K562 (cell line): Measurements from ENCODE around the gene LOC128125822.

Source experiments
- ATAC-seq: fragments of 200-7000 bp; cut with Tn5 transposase; 3 replicates; pipeline ENCODE4 v1.9.1; 2020; ENCODE audit warnings: moderate library complexity
- BruUV-seq: library from RNA; stranded (reverse); fragments of 400-500 nt; replicated peaks from 2 replicates; lab custom pipeline; 2021; lab: Mats Ljungman, UMichigan
- CTCF ChIA-PET: fragments of 300-600 bp; formaldehyde crosslinking; extraction: SDS; loops from one replicate; lab custom pipeline; 2021; ENCODE audit warnings: low intra/inter-chr PET ratio; lab: Yijun Ruan, JAX
- POLR2A ChIA-PET: fragments of 300-600, 350-650 bp; sonication (Branson Sonifier 250); formaldehyde crosslinking; extraction: SDS; loops from one replicate; lab custom pipeline; 2021; ENCODE audit warnings: antibody characterized with exemption, inconsistent platforms; lab: Yijun Ruan, JAX
- DNase-seq, 4 experiments: peaks; one replicate each; pipeline versions ENCODE4 v3.0.0 to v3.0.0-alpha.2; 2011 to 2018; ENCODE audit warnings: low spot score in 3 of 4, mixed read lengths in 3 of 4; ENCODE audit errors: extremely low read depth in 1 of 4
- FAIRE-seq: peaks from 2 replicates; lab custom pipeline; 2011; peaks lifted over from hg19 to GRCh38; lab: Jason Lieb, UNC
- H2AFZ ChIP-seq: 2 replicates; pipeline ENCODE4 v1.6.0; 2011; ENCODE audit warnings: low read depth, low read length, control low read depth, inconsistent platforms
- H3K27ac ChIP-seq: fragments of 200-600 bp; 3 replicates; pipeline ENCODE4 v1.8.0; 2011; ENCODE audit warnings: low read depth, mild to moderate bottlenecking, control low read depth, inconsistent platforms, low read length, moderate library complexity, mixed read lengths; ENCODE audit errors: extremely low read depth
- H3K27me3 ChIP-seq, 2 experiments: fragments of 300-600 bp in 1 of 2; 2 replicates in 1 of 2; 3 replicates in 1 of 2; pipeline versions ENCODE4 v1.6.0 to v1.8.0; 2011; ENCODE audit warnings: inconsistent platforms in 2 of 2, low read length in 2 of 2, mild to moderate bottlenecking in 1 of 2, mixed read lengths in 1 of 2, moderate library complexity in 1 of 2; ENCODE audit not compliant: control insufficient read depth in 2 of 2, insufficient read depth in 2 of 2
- H3K36me3 ChIP-seq: fragments of 300-600 bp; 3 replicates; pipeline ENCODE4 v1.8.0; 2011; ENCODE audit warnings: mild to moderate bottlenecking, low read length, inconsistent platforms; ENCODE audit not compliant: control insufficient read depth, insufficient read depth
- H3K4me1 ChIP-seq, 2 experiments: fragments of 200-600 bp in 1 of 2; replicated peaks in 1 of 2; 2 replicates in 1 of 2; 3 replicates in 1 of 2; pipeline versions ENCODE4 v1.5.1 to v1.8.0; 2011; ENCODE audit warnings: inconsistent platforms in 2 of 2, low read length in 2 of 2, mild to moderate bottlenecking in 1 of 2, mixed read lengths in 1 of 2, moderate library complexity in 1 of 2; ENCODE audit not compliant: control insufficient read depth in 2 of 2, insufficient read depth in 2 of 2
- H3K4me2 ChIP-seq: 2 replicates; pipeline ENCODE4 v1.6.1; 2011; ENCODE audit warnings: low read length, control low read depth, inconsistent platforms, mixed read lengths; ENCODE audit not compliant: insufficient read depth
- H3K4me3 ChIP-seq: fragments of 200-600 bp; sonication (generic), shearing (Covaris generic); 2 replicates; pipeline ENCODE4 v1.5.1; 2016; ENCODE audit warnings: control low read depth, inconsistent platforms
- H3K79me2 ChIP-seq: fragments of 200-600 bp; 3 replicates; pipeline ENCODE4 v1.8.0; 2011; ENCODE audit warnings: low read length, inconsistent platforms; ENCODE audit not compliant: control insufficient read depth, insufficient read depth
- H3K9ac ChIP-seq, 2 experiments: 2 replicates each; pipeline versions ENCODE4 v1.6.0 to v1.6.1; 2011; ENCODE audit warnings: low read depth in 2 of 2, low read length in 2 of 2, control low read depth in 1 of 2, inconsistent platforms in 1 of 2, mild to moderate bottlenecking in 1 of 2, mixed read lengths in 1 of 2; ENCODE audit not compliant: insufficient read depth in 1 of 2
- H3K9me1 ChIP-seq: one replicate; pipeline ENCODE4 v1.6.0; 2011; ENCODE audit warnings: inconsistent platforms, mild to moderate bottlenecking, low read length, moderate library complexity; ENCODE audit not compliant: control insufficient read depth, insufficient read depth
- H3K9me3 ChIP-seq: replicated peaks from 2 replicates; pipeline ENCODE4 v1.5.1; 2011; ENCODE audit warnings: low read depth, low read length, inconsistent platforms; ENCODE audit not compliant: control insufficient read depth, insufficient read depth
- H4K20me1 ChIP-seq: replicated peaks from 2 replicates; pipeline ENCODE4 v1.6.1; 2011; ENCODE audit warnings: low read length, inconsistent platforms, mixed read lengths; ENCODE audit not compliant: control insufficient read depth, insufficient read depth
- FOXJ3 ChIP-seq: sonication (generic); formaldehyde crosslinking; IDR thresholded peaks from 2 replicates; pipeline ENCODE4 v1.4.0; 2020; ENCODE audit warnings: mild to moderate bottlenecking, missing genetic modification reagents
- KLF16 ChIP-seq: IDR thresholded peaks from 2 replicates; pipeline ENCODE4 v1.6.1; 2016; ENCODE audit warnings: antibody characterized with exemption
- NFATC3 ChIP-seq: fragments of 450-650 bp; IDR thresholded peaks from 2 replicates; pipeline ENCODE4 v1.6.1; 2017; ENCODE audit warnings: mild to moderate bottlenecking
- ZHX1 ChIP-seq: fragments of 150-350 bp; conservative IDR thresholded peaks from 2 replicates; pipeline ENCODE4 v1.6.1; 2014; ENCODE audit warnings: low read length
- ZNF398 ChIP-seq: fragments of 250-450 bp; sonication (Bioruptor Pico); IDR thresholded peaks from 2 replicates; pipeline ENCODE4 v1.8.0; 2021; ENCODE audit warnings: moderate library complexity, mild to moderate bottlenecking, inconsistent platforms
- WGBS: fragments of 100-300 bp; shearing (Covaris generic); methylation state at CpG from one replicate; pipeline ENCODE4 v1.1.6; 2016; ENCODE audit warnings: low coverage, mixed read lengths; ENCODE audit not compliant: insufficient coverage; ENCODE audit errors: missing lambda C conversion rate; 5-methylcytosine and 5-hydroxymethylcytosine counted together
- in situ Hi-C: fragments of 300-500 bp; cut with MboI; formaldehyde crosslinking; loops from 4 replicates; pipeline ENCODE4 v1.15.0; 2018; ENCODE audit warnings: inconsistent platforms, mixed read lengths
- intact Hi-C: fragments of 100-400 bp; cut with micrococcal nuclease; formaldehyde crosslinking; loops from 2 replicates; pipeline ENCODE4 v1.14.2; 2022
- TF ChIP-seq, protein P1 (sequence below): fragments of 200-800 bp; sonication (Bioruptor generic); IDR thresholded peaks from 2 replicates; pipeline ENCODE4 v1.6.1; 2017; ENCODE audit warnings: missing genetic modification characterization, missing compliant biosample characterization

The LOC128125822 gene

GRCh38 chr6:63553900-63554299, 18.4 kb upstream of the LOC128125822 start (continued):
- no peak for TF ChIP-seq ZNF398
- TF ChIP-seq, protein P1, sequence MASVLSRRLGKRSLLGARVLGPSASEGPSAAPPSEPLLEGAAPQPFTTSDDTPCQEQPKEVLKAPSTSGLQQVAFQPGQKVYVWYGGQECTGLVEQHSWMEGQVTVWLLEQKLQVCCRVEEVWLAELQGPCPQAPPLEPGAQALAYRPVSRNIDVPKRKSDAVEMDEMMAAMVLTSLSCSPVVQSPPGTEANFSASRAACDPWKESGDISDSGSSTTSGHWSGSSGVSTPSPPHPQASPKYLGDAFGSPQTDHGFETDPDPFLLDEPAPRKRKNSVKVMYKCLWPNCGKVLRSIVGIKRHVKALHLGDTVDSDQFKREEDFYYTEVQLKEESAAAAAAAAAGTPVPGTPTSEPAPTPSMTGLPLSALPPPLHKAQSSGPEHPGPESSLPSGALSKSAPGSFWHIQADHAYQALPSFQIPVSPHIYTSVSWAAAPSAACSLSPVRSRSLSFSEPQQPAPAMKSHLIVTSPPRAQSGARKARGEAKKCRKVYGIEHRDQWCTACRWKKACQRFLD (CRISPR knock-in tag), result no peak
- TF ChIP-seq FOXJ3 (CRISPR knock-in tag), result no peak
- no peak for TF ChIP-seq KLF16

- no peak overlapping the region for H3K4me3 ChIP-seq
- H3K79me2 ChIP-seq, result no peaks in the 10 kb centered on the region
- CTCF ChIA-PET, result no interaction called here
- intact Hi-C loops (no loop called here), in situ Hi-C loops (no loop called here)
- DNase-seq, result no peak
- no TSS peak for BruUV-seq
- no peak overlapping the region for H3K9ac ChIP-seq
- no peak overlapping the region for H3K27ac ChIP-seq
- H3K4me1 ChIP-seq, result no peaks in the 10 kb centered on the region
- H3K27me3 ChIP-seq, result peaks cover 0 to 2% of the 10 kb centered on the region in 2 experiments; a peak in 1 of 5 replicates
- no peaks in the 10 kb centered on the region for H3K9me1 ChIP-seq
- no peaks in the 10 kb centered on the region for H3K36me3 ChIP-seq
- FAIRE-seq, result no peak
- no peak for ATAC-seq
- H2AFZ ChIP-seq, result no peak overlapping the region
- no peaks in the 10 kb centered on the region for H4K20me1 ChIP-seq
- H3K4me2 ChIP-seq, result no peak overlapping the region
- H3K9me3 ChIP-seq, result no peaks in the 10 kb centered on the region
- POLR2A ChIA-PET, result interaction anchor here (0.7 kb wide), 1 partner anchor 10 kb away, joined by 3 read pairs; no protein-coding TSS in a partner anchor
- WGBS, result 0% methylated on average over 1 of the region's 1 CpG
- TF ChIP-seq ZHX1 (no peak), NFATC3 (no peak)
Observed at GRCh38 chr6:63554782-63555181, 17.5 kb upstream of the LOC128125822 start.
